Measurements from ENCODE around the gene SLC26A9.

DNA sequence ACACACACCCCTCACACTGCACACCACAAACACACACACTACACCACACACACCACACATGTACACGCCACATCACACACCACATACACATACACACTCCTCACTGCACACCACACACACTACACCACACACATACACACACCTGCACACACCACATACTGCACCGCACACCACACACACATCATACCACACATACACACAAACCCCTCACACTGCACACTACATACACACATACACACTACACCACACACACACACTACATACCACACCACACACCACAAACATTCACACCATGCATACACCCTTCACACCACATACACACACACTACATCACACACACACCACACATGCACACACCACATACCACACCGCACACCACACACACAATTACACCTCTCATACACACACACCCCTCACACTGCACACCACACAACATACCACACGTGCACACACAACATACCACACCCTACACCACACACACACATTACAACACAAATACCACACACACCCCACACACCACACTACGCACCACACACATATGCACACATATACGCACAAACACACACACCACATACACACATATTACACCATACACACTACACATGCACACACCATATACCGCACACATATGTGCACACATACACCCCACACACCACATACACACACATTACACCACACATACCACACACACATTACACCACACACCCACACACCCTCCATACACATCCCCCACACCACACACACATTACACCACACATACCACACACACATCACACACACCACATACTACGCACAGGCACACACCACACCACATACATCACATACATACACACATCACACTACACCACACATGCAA, 30.3 kb upstream of the SLC26A9 start:
- TF ChIP-seq CTCF (IDR thresholded peaks at IDR 0.05) (no peak), EZH2 (IDR thresholded peaks at IDR 0.05; ENCODE audit: borderline replicate concordance, insufficient read depth, low read depth, low read length, poor library complexity, severe bottlenecking) (no peak)
